Loucy (cell line): ENCODE data around the gene OSBPL9.

Source experiments
- H2AFZ ChIP-seq: fragments of 200-600 bp; sonication (generic); 2 replicates; pipeline ENCODE4 v1.6.0; 2016; ENCODE audit warnings: antibody characterized with exemption, mild to moderate bottlenecking, low read length, moderate library complexity
- H3F3A ChIP-seq: fragments of 200-600 bp; 2 replicates; pipeline ENCODE4 v1.6.0; 2016; ENCODE audit warnings: antibody characterized with exemption, low read depth, mild to moderate bottlenecking
- H3K27me3 ChIP-seq: fragments of 200-600 bp; sonication (generic); 2 replicates; pipeline ENCODE4 v1.6.1; 2014; ENCODE audit warnings: low read length, mild to moderate bottlenecking; ENCODE audit not compliant: insufficient read depth, poor library complexity, severe bottlenecking
- H3K36me3 ChIP-seq: fragments of 200-600 bp; sonication (generic); 2 replicates; pipeline ENCODE4 v1.6.1; 2016; ENCODE audit warnings: low read length; ENCODE audit not compliant: insufficient read depth
- H3K4me1 ChIP-seq: fragments of 200-600 bp; sonication (generic); 2 replicates; pipeline ENCODE4 v1.5.1; 2014; ENCODE audit warnings: low read length, mild to moderate bottlenecking; ENCODE audit not compliant: insufficient read depth, poor library complexity, severe bottlenecking
- H3K4me2 ChIP-seq: fragments of 200-600 bp; sonication (generic); 2 replicates; pipeline ENCODE4 v1.6.0; 2014; ENCODE audit warnings: antibody characterized with exemption, low read length, low read depth, mild to moderate bottlenecking; ENCODE audit not compliant: poor library complexity, severe bottlenecking
- H3K4me3 ChIP-seq: fragments of 200-600 bp; sonication (generic); 2 replicates; pipeline ENCODE4 v1.5.1; 2014; ENCODE audit warnings: low read length, mild to moderate bottlenecking, mixed read lengths; ENCODE audit not compliant: poor library complexity, severe bottlenecking
- H3K79me2 ChIP-seq: fragments of 200-600 bp; sonication (generic); 2 replicates; pipeline ENCODE4 v1.6.1; 2014; ENCODE audit warnings: low read length; ENCODE audit not compliant: insufficient read depth
- H3K9ac ChIP-seq: fragments of 200-600 bp; sonication (generic); 2 replicates; pipeline ENCODE4 v1.6.0; 2014; ENCODE audit warnings: mild to moderate bottlenecking, low read depth, low read length, moderate library complexity; ENCODE audit not compliant: poor library complexity, severe bottlenecking
- H3K9me2 ChIP-seq: fragments of 200-600 bp; sonication (generic); replicated peaks from 2 replicates; pipeline ENCODE4 v1.6.1; 2016; ENCODE audit warnings: low read depth, low read length, mixed read lengths
- H3K9me3 ChIP-seq: fragments of 200-600 bp; sonication (generic); 2 replicates; pipeline ENCODE4 v1.6.1; 2014; ENCODE audit warnings: mild to moderate bottlenecking, antibody characterized with exemption, low read length, low read depth; ENCODE audit not compliant: insufficient read depth
- H4K20me1 ChIP-seq: fragments of 200-600 bp; sonication (generic); 2 replicates; pipeline ENCODE4 v1.6.0; 2014; ENCODE audit warnings: antibody characterized with exemption, low read length, mild to moderate bottlenecking; ENCODE audit not compliant: insufficient read depth, poor library complexity, severe bottlenecking
- EZH2phosphoT487 ChIP-seq: fragments of 200-600 bp; IDR thresholded peaks from 2 replicates; pipeline ENCODE4 v1.6.1; 2018; ENCODE audit warnings: antibody characterized with exemption, mild to moderate bottlenecking, moderate library complexity, borderline replicate concordance
- TF ChIP-seq, protein P1 (sequence below): fragments of 200-600 bp; sonication (generic); conservative IDR thresholded peaks from 2 replicates; pipeline ENCODE4 v1.5.1; 2014; ENCODE audit warnings: mild to moderate bottlenecking, antibody characterized with exemption, low read length

The OSBPL9 gene

DNA sequence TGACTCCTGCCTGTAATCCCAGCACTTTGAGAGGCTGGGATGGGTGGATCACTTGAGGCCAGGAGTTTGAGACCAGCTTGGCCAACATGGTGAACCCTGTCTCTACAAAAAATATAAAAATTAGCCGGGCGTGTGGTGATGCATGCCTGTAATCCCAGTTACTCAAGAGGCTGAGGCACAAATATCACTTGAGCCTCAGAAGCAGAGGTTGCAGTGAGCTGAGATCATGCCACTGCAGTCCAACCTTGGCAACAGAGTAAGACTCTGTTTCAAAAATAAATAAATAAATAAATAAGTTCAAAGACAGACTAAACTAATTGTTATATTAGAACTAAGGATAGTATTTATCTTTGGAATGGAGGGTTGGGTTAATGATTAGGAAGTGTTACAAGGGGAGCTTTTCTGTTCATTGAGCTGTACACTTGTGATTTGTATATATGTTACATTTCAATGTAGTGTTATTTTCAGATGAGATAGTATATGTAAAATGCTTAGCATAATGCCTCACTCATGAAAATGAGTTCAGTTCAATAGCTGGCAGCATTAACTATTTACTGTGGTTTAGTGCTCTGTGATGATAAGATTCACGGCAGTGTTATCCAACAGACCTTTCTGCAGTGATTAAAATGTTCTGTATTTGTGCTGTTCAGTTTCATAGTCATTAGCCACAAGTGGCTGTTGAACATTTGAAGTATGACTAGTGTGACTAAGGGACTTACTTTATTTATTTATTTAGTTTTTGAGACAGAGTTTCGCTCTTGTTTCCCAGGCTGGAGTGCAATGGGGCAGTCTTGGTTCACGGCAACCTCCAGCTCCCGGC is 47.7 kb downstream of the OSBPL9 start:
- Histone ChIP-seq H3K4me3 (no peak overlapping the region), H3K27me3 (no peaks in the 10 kb centered on the region), H3K9ac (no peak overlapping the region), H3F3A (no peaks in the 10 kb centered on the region), H2AFZ (no peak overlapping the region), H3K9me3 (no peaks in the 10 kb centered on the region), H3K9me2 (no peaks in the 10 kb centered on the region), H3K36me3 (no peaks in the 10 kb centered on the region; the same call in 1 of the 2 replicates), H4K20me1 (no peaks in the 10 kb centered on the region), H3K79me2 (peaks cover 14% of the 10 kb centered on the region), H3K4me2 (no peak overlapping the region), H3K4me1 (no peaks in the 10 kb centered on the region)
- TF ChIP-seq, protein P1, sequence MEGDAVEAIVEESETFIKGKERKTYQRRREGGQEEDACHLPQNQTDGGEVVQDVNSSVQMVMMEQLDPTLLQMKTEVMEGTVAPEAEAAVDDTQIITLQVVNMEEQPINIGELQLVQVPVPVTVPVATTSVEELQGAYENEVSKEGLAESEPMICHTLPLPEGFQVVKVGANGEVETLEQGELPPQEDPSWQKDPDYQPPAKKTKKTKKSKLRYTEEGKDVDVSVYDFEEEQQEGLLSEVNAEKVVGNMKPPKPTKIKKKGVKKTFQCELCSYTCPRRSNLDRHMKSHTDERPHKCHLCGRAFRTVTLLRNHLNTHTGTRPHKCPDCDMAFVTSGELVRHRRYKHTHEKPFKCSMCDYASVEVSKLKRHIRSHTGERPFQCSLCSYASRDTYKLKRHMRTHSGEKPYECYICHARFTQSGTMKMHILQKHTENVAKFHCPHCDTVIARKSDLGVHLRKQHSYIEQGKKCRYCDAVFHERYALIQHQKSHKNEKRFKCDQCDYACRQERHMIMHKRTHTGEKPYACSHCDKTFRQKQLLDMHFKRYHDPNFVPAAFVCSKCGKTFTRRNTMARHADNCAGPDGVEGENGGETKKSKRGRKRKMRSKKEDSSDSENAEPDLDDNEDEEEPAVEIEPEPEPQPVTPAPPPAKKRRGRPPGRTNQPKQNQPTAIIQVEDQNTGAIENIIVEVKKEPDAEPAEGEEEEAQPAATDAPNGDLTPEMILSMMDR = no peak
- TF ChIP-seq EZH2phosphoT487 = no peak

DNA sequence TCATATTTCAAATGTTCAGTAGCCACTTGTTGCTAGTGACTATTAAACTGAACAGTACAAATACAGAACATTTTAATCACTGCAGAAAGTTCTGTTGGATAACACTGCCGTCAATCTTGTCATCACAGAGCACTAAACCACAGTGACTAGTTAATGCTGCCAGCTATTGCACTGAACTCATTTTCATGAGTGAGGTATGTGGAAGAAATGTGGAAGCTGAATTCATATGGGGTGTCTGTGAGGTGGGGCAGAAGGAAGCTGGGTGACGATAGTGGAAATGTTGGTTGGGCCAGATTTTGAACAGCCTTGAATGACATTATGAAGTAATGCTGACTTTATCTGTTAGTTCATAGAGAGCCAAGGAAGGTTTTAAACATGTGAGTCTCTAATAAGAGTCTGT is 49.6 kb downstream of the OSBPL9 start:
- H3K4me2 ChIP-seq = no peak overlapping the region
- no peak overlapping the region for H2AFZ ChIP-seq
- H3K9me3 ChIP-seq = no peaks in the 10 kb centered on the region
- no peaks in the 10 kb centered on the region for H4K20me1 ChIP-seq
- H3K9ac ChIP-seq = no peak overlapping the region
- H3F3A ChIP-seq = no peaks in the 10 kb centered on the region
- no peaks in the 10 kb centered on the region for H3K27me3 ChIP-seq
- H3K4me3 ChIP-seq = no peak overlapping the region
- TF ChIP-seq, protein P1 = no peak
- TF ChIP-seq EZH2phosphoT487 = no peak
- no peaks in the 10 kb centered on the region; the same call in 1 of the 2 replicates for H3K36me3 ChIP-seq
- H3K4me1 ChIP-seq = no peaks in the 10 kb centered on the region
- H3K79me2 ChIP-seq = peaks cover 14% of the 10 kb centered on the region
- H3K9me2 ChIP-seq = no peaks in the 10 kb centered on the region

DNA sequence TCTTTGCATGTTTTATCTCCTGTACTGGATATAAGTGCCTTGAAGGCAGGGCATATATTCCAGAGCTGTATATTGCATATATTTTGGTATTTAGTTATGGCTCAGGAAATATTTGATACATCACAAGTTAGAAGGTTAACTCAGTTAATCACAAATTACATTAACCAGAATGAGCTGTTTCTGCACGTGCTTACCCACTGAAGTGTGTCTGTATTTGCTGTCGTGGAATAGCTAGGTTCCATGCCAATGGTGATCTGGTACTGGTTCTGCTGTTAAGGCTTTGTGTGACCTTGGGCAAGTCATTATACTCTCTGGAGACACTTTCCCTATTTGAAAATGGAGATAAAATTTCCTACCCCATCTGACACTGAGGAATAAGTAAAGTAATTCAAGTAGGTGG is 50.7 kb downstream of the OSBPL9 start:
- H3K27me3 ChIP-seq = no peaks in the 10 kb centered on the region
- peaks cover 18% of the 10 kb centered on the region for H3K79me2 ChIP-seq
- no peak overlapping the region for H3K4me3 ChIP-seq
- no peaks in the 10 kb centered on the region for H4K20me1 ChIP-seq
- no peaks in the 10 kb centered on the region for H3F3A ChIP-seq
- H3K9ac ChIP-seq = no peak overlapping the region
- H3K4me1 ChIP-seq = peaks cover 5% of the 10 kb centered on the region
- no peak for TF ChIP-seq EZH2phosphoT487
- TF ChIP-seq, protein P1 = no peak
- H3K9me3 ChIP-seq = no peaks in the 10 kb centered on the region
- H3K36me3 ChIP-seq = no peaks in the 10 kb centered on the region; the same call in 1 of the 2 replicates
- no peak overlapping the region for H3K4me2 ChIP-seq
- H3K9me2 ChIP-seq = no peaks in the 10 kb centered on the region
- H2AFZ ChIP-seq = no peak overlapping the region
